H1 (cell line): ENCODE measurements around the gene DNMT3L. TPM values are rescaled to one million over a fixed set of nuclear protein-coding genes. Genes with fewer than 3 reads are reported as not detected.

Source experiments
- EGR1 ChIP-seq: IDR thresholded peaks from 2 replicates; pipeline ENCODE4 v1.6.1; 2011; ENCODE audit warnings: low read depth, low read length, borderline replicate concordance
- FOSL1 ChIP-seq: IDR thresholded peaks from 2 replicates; pipeline ENCODE4 v1.6.1; 2011; ENCODE audit warnings: mild to moderate bottlenecking, low read depth, low read length, moderate library complexity; ENCODE audit not compliant: insufficient read depth
- TAF1 ChIP-seq: IDR thresholded peaks from 2 replicates; pipeline ENCODE4 v1.6.1; 2011; ENCODE audit warnings: mild to moderate bottlenecking, low read depth, low read length
- ZNF274 ChIP-seq: IDR thresholded peaks from 2 replicates; pipeline ENCODE4 v1.7.0; 2012; ENCODE audit warnings: low read length, borderline replicate concordance; ENCODE audit errors: extremely low read depth
- polyA plus RNA-seq, 7 experiments: library from polyadenylated mRNA; depleted of rRNA in 3 of 7; stranded (reverse) in 5 of 7; unstranded in 2 of 7; fragments of >200 nt in 5 of 7; fragments of 200-250 nt in 2 of 7; gene quantifications; 1 replicate in 5 of 7; 2 replicates in 1 of 7; 4 replicates in 1 of 7; pipeline versions ENCODE4 v1.2.1 to v1.2.3, GENCODE V29; 2011 to 2013; ENCODE audit warnings: missing spikeins in 2 of 7, mixed read lengths in 2 of 7
- total RNA-seq: library from RNA; stranded (reverse); fragmentation: NEBNext Ultra II Directional; extraction: Animal tissue kit (Norgen Biotek cat#: 25700); gene quantifications from 2 replicates; pipeline ENCODE4 v1.2.1, GENCODE V29; 2021

DNMT3L gene
- total and polyA plus RNA-seq, 2 of the 8 experiments (the other 6 are each of a cell fraction or from before 2014, with no cell fraction given) = 0.06 TPM; not detected in 1

GRCh38 chr21:44301141-44301540 lies 39.4 kb upstream of the DNMT3L start (continued):
- no peak for TF ChIP-seq FOSL1
- TF ChIP-seq TAF1 = no peak
- TF ChIP-seq EGR1 = no peak
- no peak for TF ChIP-seq ZNF274
